COLO668 (cell line): ENCODE results near the gene SMARCB1.

Experiments
- DNase-seq: peaks from one replicate; lab custom pipeline; 2025; ENCODE audit not compliant: unreplicated experiment; lab: John Stamatoyannopoulos, UW

SMARCB1 gene

GRCh38 chr22:23878219-23878618, 91.5 kb downstream of the SMARCB1 start:
- DNase-seq: no peak

- no peak for DNase-seq
Observed at GRCh38 chr22:23882370-23882769, 95.6 kb downstream of the SMARCB1 start.

GRCh38 chr22:23883658-23884057, 96.9 kb downstream of the SMARCB1 start:
- DNase-seq: no peak

GRCh38 chr22:23884140-23884539, 97.4 kb downstream of the SMARCB1 start:
- no peak for DNase-seq
